Motor neuron (in vitro differentiated cells): ENCODE results near the gene DCTPP1. TPM values are rescaled to one million over a fixed set of nuclear protein-coding genes. Genes with fewer than 3 reads are reported as not detected.
"Not testable (repeated sequence)": the region's sequence is repeated elsewhere in the genome, so short reads cannot be mapped to it uniquely, and the experiment has no call there.

Experiments used
- ATAC-seq, 8 experiments: fragments of 200-7000 bp; cut with Tn5 transposase; replicated peaks in 6 of 8; 2 replicates each; pipeline ENCODE4 v1.8.0; 2021; ENCODE audit warnings: mild to moderate bottlenecking in 8 of 8, moderate library complexity in 8 of 8
- H3K27ac ChIP-seq, 2 donors: fragments of 250-450 bp; sonication (Bioruptor Pico); 2 replicates each; pipeline ENCODE4 v1.9.0; 2021; ENCODE audit warnings: antibody characterized with exemption in 2 of 2, mild to moderate bottlenecking in 2 of 2, moderate library complexity in 1 of 2
- H3K4me1 ChIP-seq, 2 donors: fragments of 250-450 bp; sonication (Bioruptor Pico); replicated peaks in 1 of 2; 2 replicates each; pipeline ENCODE4 v1.6.1; 2021; ENCODE audit warnings: antibody characterized with exemption in 2 of 2, mild to moderate bottlenecking in 2 of 2, moderate library complexity in 1 of 2
- H3K4me3 ChIP-seq, 5 donors: fragments of 250-450 bp; sonication (Bioruptor Pico); 2 replicates each; pipeline ENCODE4 v1.9.0; 2021; ENCODE audit warnings: antibody characterized with exemption in 5 of 5, mild to moderate bottlenecking in 5 of 5, moderate library complexity in 4 of 5
- WGBS, 10 experiments: fragments of 450-650 bp; shearing (Covaris generic); methylation state at CpG; one replicate each; pipeline ENCODE4 v1.0.0; 2022; 5-methylcytosine and 5-hydroxymethylcytosine counted together
- in situ Hi-C, 9 experiments: fragments of 400-800 bp; cut with MboI; loops; one replicate each; pipeline ENCODE4 v1.15.0; 2021; ENCODE audit warnings: low sequenced_read_pairs in 9 of 9, low pct_unique_long_range_greater_than_20kb in 2 of 9; ENCODE audit not compliant: unreplicated experiment in 9 of 9
- total RNA-seq, 8 experiments: library from RNA; unstranded; fragments of 300-600 nt; gene quantifications; 2 replicates each; pipeline versions ENCODE4 v1.2.3 to v1.2.4, GENCODE V29; 2022

Gene DCTPP1
- 10 to 100 TPM; 16.4 to 50.9 (median 26.7) TPM for total RNA-seq

GRCh38 chr16:30429678-30430427 lies at the start of gene DCTPP1:
Gene DCTPP1 (minus strand): TSS chr16:30430030. CDS start chr16:30429980, 50 bp downstream.
- WGBS, 10 experiments: 0 to 39% (median 0%) methylated on average over 3 to 21 of the region's 49 CpGs; no CpG with 5 or more reads in 5 of the 10 experiments
- H3K4me1 ChIP-seq: peaks cover 10 to 16% of the 10 kb centered on the region in 2 donors
- ATAC-seq: peak; percentile 97 to 99 (median 98)
- in situ Hi-C loops: loop anchor here in 5 of 9 experiments (25.0 kb wide), 1 partner anchor 207 kb away; no protein-coding TSS in a partner anchor
- H3K27ac ChIP-seq: peak within 1 kb of the TSS; percentile 78 to 79
- peak within 1 kb of the TSS; percentile 54 to 70 (median 56) for H3K4me3 ChIP-seq

GRCh38 chr16:30478766-30479478 lies 49.1 kb upstream of the DCTPP1 start:
- 38 to 100% (median 78%) methylated on average over 2 to 7 of the region's 12 CpGs for WGBS, 10 experiments
- ATAC-seq: no peak
- Histone ChIP-seq H3K4me3 (no peak overlapping the region), H3K4me1 (no peaks in the 10 kb centered on the region), H3K27ac (no peak overlapping the region)
- in situ Hi-C loops: no loop called here

DNA sequence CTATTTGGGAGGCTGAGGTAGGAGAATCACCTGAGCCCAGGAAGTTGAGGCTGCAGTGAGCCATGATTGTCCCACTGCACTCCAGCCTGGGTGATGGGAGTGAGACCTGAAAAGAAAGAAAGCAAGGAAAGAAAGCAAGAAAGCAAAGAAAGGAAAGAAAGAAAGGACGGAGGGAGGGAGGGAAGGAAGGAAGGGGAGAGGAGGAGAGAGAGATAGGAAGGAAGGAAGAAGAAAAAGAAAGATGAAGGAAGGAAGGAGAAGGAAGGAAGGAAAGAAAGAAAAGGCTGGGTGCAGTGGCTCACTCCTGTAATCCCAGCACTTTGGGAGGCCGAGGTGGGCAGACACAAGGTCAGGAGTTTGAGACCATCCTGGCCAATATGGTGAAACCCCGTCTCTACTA lies 47.9 kb upstream of the DCTPP1 start:
- WGBS, 10 experiments: 23 to 100% (median 82%) methylated on average over 1 to 3 of the region's 3 CpGs
- in situ Hi-C loops, H3K4me3 ChIP-seq, H3K4me1 ChIP-seq, H3K27ac ChIP-seq, ATAC-seq: not testable (repeated sequence)

GRCh38 chr16:30476991-30477390 lies 47.2 kb upstream of the DCTPP1 start:
- in situ Hi-C loops: no loop called here
- Histone ChIP-seq H3K4me3 (no peak overlapping the region), H3K4me1 (no peaks in the 10 kb centered on the region), H3K27ac (no peak overlapping the region)
- no peak for ATAC-seq
- 0 to 91% (median 64%) methylated on average over 1 to 3 of the region's 3 CpGs; no CpG with 5 or more reads in 2 of the 10 experiments for WGBS, 10 experiments

DNA sequence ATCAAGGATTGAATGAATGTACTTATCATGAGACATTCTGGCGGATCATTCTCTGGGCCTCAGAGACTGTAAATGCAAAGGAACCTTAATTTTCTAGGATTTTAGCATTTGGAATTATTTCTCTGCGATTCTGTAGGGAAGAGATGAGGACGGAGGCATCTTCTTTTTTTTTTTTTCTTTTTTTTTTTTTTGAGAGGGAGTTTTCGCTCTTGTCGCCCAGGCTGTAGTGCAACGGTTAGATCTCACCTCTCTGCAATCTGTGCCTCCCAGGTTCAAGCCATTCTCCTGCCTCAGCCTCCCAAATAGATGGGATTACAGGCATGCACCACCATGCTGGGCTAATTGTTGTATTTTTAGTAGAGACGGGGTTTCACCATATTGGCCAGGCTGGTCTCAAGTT lies 44.9 kb upstream of the DCTPP1 start:
- Histone ChIP-seq H3K27ac (no peak overlapping the region), H3K4me3 (no peak overlapping the region), H3K4me1 (no peaks in the 10 kb centered on the region)
- in situ Hi-C loops: no loop called here
- 45 to 92% (median 86%) methylated on average over 2 to 7 of the region's 7 CpGs; no CpG with 5 or more reads in 3 of the 10 experiments for WGBS, 10 experiments
- ATAC-seq: no peak

GRCh38 chr16:30474074-30474452 lies 44.2 kb upstream of the DCTPP1 start:
- 2 to 100% methylated on average over 1 to 7 of the region's 35 CpGs; no CpG with 5 or more reads in 8 of the 10 experiments for WGBS, 10 experiments
- ATAC-seq: peak in 1 of 8 experiments; percentile 26

DNA sequence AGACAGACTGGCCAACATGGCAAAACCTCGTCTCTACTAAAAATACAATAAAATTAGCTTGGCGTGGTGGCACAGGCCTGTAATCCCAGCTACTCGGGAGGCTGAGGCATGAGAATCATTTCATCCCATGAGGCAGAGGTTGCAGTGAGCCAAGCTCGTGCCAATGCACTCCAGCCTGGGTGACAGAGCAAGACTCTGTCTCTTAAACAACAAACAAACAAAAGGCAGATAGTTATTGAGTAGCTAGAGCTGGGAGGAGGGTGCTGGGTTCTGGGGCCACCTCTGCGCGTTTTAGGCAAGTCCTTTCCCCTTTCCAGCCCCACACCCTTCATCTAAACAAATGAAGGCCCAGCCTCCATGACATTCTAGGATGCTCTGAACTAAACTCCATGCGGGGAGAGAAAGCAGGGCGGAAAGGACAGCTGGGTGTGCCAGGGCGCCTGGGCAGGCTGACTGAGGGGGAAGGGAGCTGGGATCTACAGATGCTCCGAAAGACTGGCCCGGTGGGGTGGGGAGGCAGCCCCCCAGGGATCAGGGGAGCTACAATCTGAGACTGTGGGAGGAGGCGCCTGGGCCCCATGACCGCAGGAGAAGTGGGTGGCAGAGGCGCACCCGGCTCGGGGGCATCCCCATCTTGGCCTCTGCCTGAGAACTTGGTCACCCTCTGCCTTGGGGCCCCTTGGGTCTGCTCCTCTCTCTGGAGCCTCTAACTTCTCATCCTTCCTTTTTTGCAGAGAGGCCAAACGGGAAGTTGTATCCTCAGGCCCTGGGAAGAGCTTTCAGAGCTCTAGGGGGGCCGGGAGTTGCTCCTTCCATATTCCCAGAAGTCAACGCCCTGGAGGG lies 43.6 kb upstream of the DCTPP1 start:
- 20 to 100% (median 70%) methylated on average over 1 to 7 of the region's 19 CpGs; no CpG with 5 or more reads in 1 of the 10 experiments for WGBS, 10 experiments
- H3K4me1 ChIP-seq: no peaks in the 10 kb centered on the region
- no peak overlapping the region for H3K4me3 ChIP-seq
- H3K27ac ChIP-seq: no peak overlapping the region
- in situ Hi-C loops: no loop called here
- ATAC-seq: peak in 3 of 8 experiments; percentile 25 to 71 (median 63)

More at GRCh38 chr16:30474074-30474452, 44.2 kb upstream of the DCTPP1 start:
- Histone ChIP-seq H3K4me3 (no peak overlapping the region), H3K4me1 (no peaks in the 10 kb centered on the region), H3K27ac (no peak overlapping the region)
- in situ Hi-C loops: no loop called here

- H3K4me1 ChIP-seq: no peaks in the 10 kb centered on the region
- no peak for ATAC-seq
- H3K27ac ChIP-seq: no peak within 1 kb of the TSS
- H3K4me3 ChIP-seq: no peak within 1 kb of the TSS
- WGBS, 10 experiments: 12 to 82% (median 67%) methylated on average over 1 to 7 of the region's 8 CpGs
- in situ Hi-C loops: no loop called here
These were observed 42.6 kb upstream of the DCTPP1 start, which contains the start of gene ITGAL for GRCh38 chr16:30472328-30472942. Gene ITGAL (plus strand): TSS chr16:30472742. CDS start chr16:30472838, 96 bp downstream.

DNA sequence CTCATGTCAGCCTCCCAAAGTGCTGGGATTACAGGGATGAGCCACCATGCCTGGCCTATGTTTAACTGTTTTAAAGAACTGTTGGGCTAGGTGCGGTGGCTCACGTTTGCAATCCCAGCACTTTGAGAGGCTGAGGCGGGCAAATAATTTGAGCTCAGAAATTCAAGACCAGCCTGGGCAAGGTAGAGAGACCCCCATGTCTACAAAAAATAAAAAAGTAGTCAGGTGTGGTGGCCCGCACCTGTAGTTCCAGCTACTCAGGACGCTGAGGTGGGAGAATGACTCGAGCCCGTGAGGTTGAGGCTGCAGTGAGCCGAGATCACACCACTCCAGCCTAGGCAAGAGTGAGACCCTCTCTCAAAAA lies 40.8 kb upstream of the DCTPP1 start:
- WGBS, 10 experiments: 61 to 100% (median 75%) methylated on average over 1 to 8 of the region's 8 CpGs; no CpG with 5 or more reads in 2 of the 10 experiments
- H3K4me3 ChIP-seq: no peak overlapping the region
- H3K27ac ChIP-seq: no peak overlapping the region
- no peak for ATAC-seq
- in situ Hi-C loops: no loop called here
- H3K4me1 ChIP-seq: no peaks in the 10 kb centered on the region

- Histone ChIP-seq H3K27ac (no peak overlapping the region), H3K4me1 (no peaks in the 10 kb centered on the region), H3K4me3 (no peak overlapping the region)
- ATAC-seq: no peak
- WGBS, 10 experiments: 20 to 100% (median 60%) methylated on average over 1 to 3 of the region's 3 CpGs; no CpG with 5 or more reads in 3 of the 10 experiments
- in situ Hi-C loops: no loop called here
These were observed 40.3 kb upstream of the DCTPP1 start for GRCh38 chr16:30470170-30470512.

- no peak for ATAC-seq
- H3K27ac ChIP-seq: no peak overlapping the region
- 80 to 100% (median 86%) methylated on average over 1 to 7 of the region's 7 CpGs; no CpG with 5 or more reads in 5 of the 10 experiments for WGBS, 10 experiments
- H3K4me1 ChIP-seq: no peaks in the 10 kb centered on the region
- H3K4me3 ChIP-seq: no peak overlapping the region
- in situ Hi-C loops: no loop called here
These were observed 34.2 kb upstream of the DCTPP1 start for GRCh38 chr16:30464078-30464477.

GRCh38 chr16:30461426-30461825 lies 31.6 kb upstream of the DCTPP1 start:
- in situ Hi-C loops, ATAC-seq, H3K4me3 ChIP-seq, H3K4me1 ChIP-seq, H3K27ac ChIP-seq: not testable (repeated sequence)
- WGBS, 10 experiments: 59 to 100% (median 77%) methylated on average over 1 to 5 of the region's 5 CpGs; no CpG with 5 or more reads in 2 of the 10 experiments
